Testis (tissue), 2 donors: ENCODE measurements around the gene PDE4B.
"Not testable (repeated sequence)": the region's sequence is repeated elsewhere in the genome, so short reads cannot be mapped to it uniquely, and the experiment has no call there.

ENCODE experiments used
- CTCF ChIP-seq, 3 experiments: fragments of 450-650 bp in 2 of 3; fragments of 200-600 bp in 1 of 3; sonication (generic) in 1 of 3; IDR thresholded peaks; one replicate each; pipeline ENCODE4 v1.5.1; 2016 to 2019; ENCODE audit warnings: antibody characterized with exemption in 3 of 3, mild to moderate bottlenecking in 2 of 3, moderate library complexity in 1 of 3
- POLR2A ChIP-seq: fragments of 450-650 bp; IDR thresholded peaks from one replicate; pipeline ENCODE4 v1.6.1; 2017; ENCODE audit warnings: antibody characterized with exemption, mild to moderate bottlenecking, moderate library complexity

GRCh38 chr1:66420906-66421305 is 628.2 kb downstream of the PDE4B start:
- TF ChIP-seq CTCF (IDR thresholded peaks at IDR 0.05); POLR2A: not testable (repeated sequence)
